ENCODE data around the gene GTF3C1. TPM values are rescaled to one million over a fixed set of nuclear protein-coding genes. Genes with fewer than 3 reads are reported as not detected.

Gene GTF3C1
- total RNA-seq (2021; fragmentation: NEBNext Ultra II Directional; extraction: Animal tissue kit (Norgen Biotek cat#: 25700)), result 10 to 100 TPM; 66.6 to 86.1 (median 80.3) TPM
- long read RNA-seq, full-length matches to known transcripts, result 2 of 42 reads
- long read RNA-seq, partial matches to known transcripts, result 37 of 42 reads
- long read RNA-seq, other reads (novel, unspliced or antisense), result 3 of 42 reads

DNA sequence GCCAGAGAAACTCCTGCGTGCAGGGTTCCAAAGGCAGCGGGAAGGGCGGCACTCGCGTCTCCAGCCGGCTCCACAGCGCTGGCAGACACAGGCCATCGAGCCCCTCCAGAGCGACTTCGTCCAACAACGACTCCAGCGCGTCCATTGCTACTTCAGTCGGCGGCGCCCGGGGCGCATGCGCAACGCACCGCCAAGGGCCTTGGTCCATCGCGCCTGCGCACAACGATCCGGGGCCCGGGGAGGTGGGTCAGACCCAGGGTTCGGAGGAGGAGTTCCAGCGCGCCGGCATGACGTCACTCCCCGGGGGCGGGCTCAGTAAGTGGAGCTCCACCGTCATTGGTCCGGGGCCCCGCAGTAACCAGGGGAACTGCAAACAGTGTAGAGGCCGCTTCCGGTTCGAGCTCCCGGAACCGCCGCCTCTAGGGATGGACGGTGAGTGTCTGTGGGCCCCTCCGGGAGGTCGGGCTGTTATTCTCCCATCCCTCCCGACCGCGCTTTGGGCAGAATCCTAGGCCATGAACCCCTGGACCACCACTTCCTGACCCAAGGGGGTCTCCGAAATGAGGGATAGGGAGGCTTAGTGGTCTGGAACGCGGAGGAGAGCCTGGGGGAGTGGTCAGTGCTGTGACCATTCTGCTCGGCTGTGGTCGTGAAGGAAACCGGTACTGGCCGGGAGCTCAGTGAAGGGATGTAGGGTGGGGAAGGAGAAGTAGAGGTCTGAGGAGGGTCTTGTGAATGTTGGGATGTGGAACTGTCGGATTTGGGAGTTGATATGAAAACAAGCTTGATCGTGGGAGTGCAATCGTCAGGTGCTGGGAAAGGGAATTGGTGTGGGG is at the start of gene GTF3C1, which contains the start of gene KATNIP:
Gene GTF3C1 (minus strand): TSS at position 168 of the 836 bp plus-strand sequence. CDS start 23 bp downstream, at position 145.
Gene KATNIP (plus strand): TSS at position 399 of the 836 bp plus-strand sequence. CDS start 27 bp downstream, at position 426.
- Mint-ChIP-seq H3K4me1 (ENCODE audit: low read depth) (peaks cover 41% of the 10 kb centered on the region), H3K27ac (peak within 1 kb of the TSS; percentile 97), H3K36me3 (ENCODE audit: low read depth) (peaks cover 13% of the 10 kb centered on the region), H3K4me3 (peak within 1 kb of the TSS; percentile 94), H3K27me3 (ENCODE audit: insufficient read depth) (peaks cover 4% of the 10 kb centered on the region; the same call in 1 of the 2 replicates), H3K9me3 (no peaks in the 10 kb centered on the region)
- DNase-seq, result peak; percentile 98
- TF ChIP-seq, protein P1, sequence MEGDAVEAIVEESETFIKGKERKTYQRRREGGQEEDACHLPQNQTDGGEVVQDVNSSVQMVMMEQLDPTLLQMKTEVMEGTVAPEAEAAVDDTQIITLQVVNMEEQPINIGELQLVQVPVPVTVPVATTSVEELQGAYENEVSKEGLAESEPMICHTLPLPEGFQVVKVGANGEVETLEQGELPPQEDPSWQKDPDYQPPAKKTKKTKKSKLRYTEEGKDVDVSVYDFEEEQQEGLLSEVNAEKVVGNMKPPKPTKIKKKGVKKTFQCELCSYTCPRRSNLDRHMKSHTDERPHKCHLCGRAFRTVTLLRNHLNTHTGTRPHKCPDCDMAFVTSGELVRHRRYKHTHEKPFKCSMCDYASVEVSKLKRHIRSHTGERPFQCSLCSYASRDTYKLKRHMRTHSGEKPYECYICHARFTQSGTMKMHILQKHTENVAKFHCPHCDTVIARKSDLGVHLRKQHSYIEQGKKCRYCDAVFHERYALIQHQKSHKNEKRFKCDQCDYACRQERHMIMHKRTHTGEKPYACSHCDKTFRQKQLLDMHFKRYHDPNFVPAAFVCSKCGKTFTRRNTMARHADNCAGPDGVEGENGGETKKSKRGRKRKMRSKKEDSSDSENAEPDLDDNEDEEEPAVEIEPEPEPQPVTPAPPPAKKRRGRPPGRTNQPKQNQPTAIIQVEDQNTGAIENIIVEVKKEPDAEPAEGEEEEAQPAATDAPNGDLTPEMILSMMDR (IDR thresholded peaks at IDR 0.05), result no peak

DNA sequence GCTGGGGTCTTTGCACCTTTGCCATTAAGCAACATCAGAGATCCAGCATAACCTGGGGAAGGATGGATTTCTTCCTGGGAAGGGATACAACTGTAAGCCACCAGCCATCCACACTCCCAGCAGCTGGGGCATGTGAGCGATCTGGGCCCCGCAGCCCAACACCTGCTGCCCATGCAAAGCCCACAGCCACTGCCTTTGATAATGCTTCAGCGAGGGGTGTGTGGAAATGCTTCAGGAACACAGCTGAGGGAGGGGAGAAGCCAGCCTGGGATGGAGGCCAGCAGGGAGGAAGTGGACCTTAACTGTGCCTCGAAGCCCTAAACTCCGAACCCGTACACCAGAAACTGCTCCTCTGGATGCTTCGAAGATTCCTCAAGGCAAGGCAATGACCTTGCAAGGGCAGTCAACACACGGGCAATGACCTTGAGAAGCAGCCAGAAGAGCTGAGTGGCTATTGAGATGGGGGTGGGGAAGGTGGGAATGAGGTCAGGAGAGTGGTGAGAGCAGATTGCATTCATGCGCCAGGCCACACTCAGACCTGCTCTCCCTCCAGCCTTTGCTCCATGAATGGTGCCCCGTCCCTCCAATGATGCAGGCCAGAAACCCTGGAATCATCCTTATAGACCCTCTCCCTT is 49.3 kb upstream of the GTF3C1 start:
- TF ChIP-seq, protein P1 (IDR thresholded peaks at IDR 0.05), result no peak
- Mint-ChIP-seq H3K36me3 (ENCODE audit: low read depth) (no peaks in the 10 kb centered on the region), H3K27me3 (ENCODE audit: insufficient read depth) (peaks cover 1% of the 10 kb centered on the region), H3K9me3 (no peaks in the 10 kb centered on the region), H3K27ac (no peak overlapping the region), H3K4me3 (no peak overlapping the region), H3K4me1 (ENCODE audit: low read depth) (peaks cover 12% of the 10 kb centered on the region; the same call in 1 of the 2 replicates)
- no peak for DNase-seq

DNA sequence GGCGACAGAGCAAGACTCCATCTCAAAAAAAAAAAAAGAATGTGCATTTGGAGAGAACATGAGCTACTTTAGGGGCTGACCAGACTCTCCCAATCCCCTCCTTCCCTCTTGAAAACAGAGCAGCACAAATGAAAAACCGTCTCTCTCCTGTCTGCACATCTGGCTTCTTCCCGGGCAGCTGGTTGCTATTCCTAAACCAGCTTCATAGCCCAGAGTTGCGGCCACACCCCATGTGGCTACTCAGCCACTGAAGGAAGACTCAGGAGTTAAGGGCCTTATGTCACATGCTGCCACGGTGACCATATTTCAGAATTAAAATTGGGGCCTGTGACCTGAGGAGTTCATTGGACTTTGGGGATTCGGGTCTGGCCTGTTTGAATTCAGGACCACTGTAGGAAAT is 48.5 kb upstream of the GTF3C1 start:
- H3K4me1 Mint-ChIP-seq (ENCODE audit: low read depth), result peaks cover 12% of the 10 kb centered on the region; the same call in 1 of the 2 replicates
- no peak for DNase-seq
- H3K4me3 Mint-ChIP-seq, result no peak overlapping the region
- peaks cover 1% of the 10 kb centered on the region for H3K27me3 Mint-ChIP-seq (ENCODE audit: insufficient read depth)
- H3K9me3 Mint-ChIP-seq, result no peaks in the 10 kb centered on the region
- TF ChIP-seq, protein P1 (IDR thresholded peaks at IDR 0.05), result no peak
- no peaks in the 10 kb centered on the region for H3K36me3 Mint-ChIP-seq (ENCODE audit: low read depth)
- H3K27ac Mint-ChIP-seq, result no peak overlapping the region

DNA sequence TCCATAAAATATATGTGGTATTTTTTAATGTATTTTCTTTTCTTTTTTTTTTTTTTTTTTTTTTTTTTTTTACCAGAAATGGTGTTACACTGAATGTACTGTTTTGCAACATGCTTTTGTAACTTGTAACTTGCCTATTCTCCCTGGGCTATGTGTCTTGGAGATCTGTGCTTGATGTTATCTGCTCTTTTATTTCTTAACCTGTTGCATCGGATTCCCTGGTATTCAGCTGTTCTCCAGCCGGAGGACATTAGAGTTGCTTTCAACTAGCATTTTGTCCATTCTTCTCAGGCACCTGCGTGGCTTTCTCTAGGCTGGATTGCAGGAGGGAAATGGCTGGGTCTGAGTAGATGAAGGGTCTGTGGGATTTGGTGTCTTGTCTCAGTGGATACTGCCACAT is 47.6 kb upstream of the GTF3C1 start:
- Mint-ChIP-seq H3K4me3 (no peak overlapping the region), H3K9me3 (no peaks in the 10 kb centered on the region), H3K27ac (no peak overlapping the region), H3K4me1 (ENCODE audit: low read depth) (peaks cover 12% of the 10 kb centered on the region; the same call in 1 of the 2 replicates), H3K36me3 (ENCODE audit: low read depth) (no peaks in the 10 kb centered on the region), H3K27me3 (ENCODE audit: insufficient read depth) (peaks cover 1% of the 10 kb centered on the region)
- TF ChIP-seq, protein P1 (IDR thresholded peaks at IDR 0.05), result no peak
- no peak for DNase-seq

- Mint-ChIP-seq H3K4me1 (ENCODE audit: low read depth) (peaks cover 17% of the 10 kb centered on the region; the same call in 1 of the 2 replicates), H3K9me3 (no peaks in the 10 kb centered on the region), H3K4me3 (no peak overlapping the region), H3K27me3 (ENCODE audit: insufficient read depth) (no peaks in the 10 kb centered on the region; the same call in 1 of the 2 replicates), H3K36me3 (ENCODE audit: low read depth) (no peaks in the 10 kb centered on the region), H3K27ac (peak overlapping the region; percentile 38; the same call in 1 of the 2 replicates)
- TF ChIP-seq, protein P1 (IDR thresholded peaks at IDR 0.05), result no peak
- DNase-seq, result no peak
Observed at GRCh38 chr16:27596411-27596810, 46.7 kb upstream of the GTF3C1 start.
